Endodermal cell (in vitro differentiated cells): Measurements from ENCODE around the gene PCBP3. TPM values are rescaled to one million over a fixed set of nuclear protein-coding genes. Genes with fewer than 3 reads are reported as not detected.

Experiments
- DNase-seq: peaks from one replicate; pipeline ENCODE4 v3.0.0-alpha.2; 2017
- H3K27ac ChIP-seq: 2 replicates; pipeline ENCODE4 v1.5.1; 2013; ENCODE audit warnings: mild to moderate bottlenecking, low read depth, low read length, moderate library complexity
- H3K27me3 ChIP-seq: 2 replicates; pipeline ENCODE4 v1.6.1; 2013; ENCODE audit warnings: mild to moderate bottlenecking, low read length, moderate library complexity; ENCODE audit not compliant: insufficient read depth, control insufficient read depth, poor library complexity, severe bottlenecking
- H3K36me3 ChIP-seq: 2 replicates; pipeline ENCODE4 v1.7.0; 2013; ENCODE audit warnings: mild to moderate bottlenecking, low read length, moderate library complexity; ENCODE audit not compliant: control insufficient read depth, insufficient read depth
- H3K4me1 ChIP-seq: one replicate; pipeline ENCODE4 v1.7.0; 2013; ENCODE audit warnings: low read length; ENCODE audit not compliant: control insufficient read depth, insufficient read depth
- H3K4me3 ChIP-seq: 2 replicates; pipeline ENCODE4 v1.5.1; 2013; ENCODE audit warnings: mild to moderate bottlenecking, low read length, moderate library complexity
- H3K9ac ChIP-seq: 2 replicates; pipeline ENCODE4 v1.6.1; 2013; ENCODE audit warnings: mild to moderate bottlenecking, low read length, moderate library complexity; ENCODE audit not compliant: poor library complexity, severe bottlenecking; ENCODE audit errors: extremely low read depth
- H3K9me3 ChIP-seq: 2 replicates; pipeline ENCODE4 v1.6.1; 2013; ENCODE audit warnings: mild to moderate bottlenecking, low read length, moderate library complexity; ENCODE audit not compliant: control insufficient read depth
- H3K27ac Mint-ChIP-seq: 2 replicates; pipeline ENCODE4 v1.8.0; 2020; ENCODE audit warnings: mixed read lengths
- H3K27me3 Mint-ChIP-seq: 2 replicates; pipeline ENCODE4 v1.8.0; 2021; ENCODE audit warnings: mild to moderate bottlenecking, mixed read lengths; ENCODE audit not compliant: insufficient read depth
- H3K36me3 Mint-ChIP-seq: 2 replicates; pipeline ENCODE4 v1.8.0; 2020; ENCODE audit warnings: low read depth, mixed read lengths
- H3K4me1 Mint-ChIP-seq: 2 replicates; pipeline ENCODE4 v1.8.0; 2020; ENCODE audit warnings: mixed read lengths
- H3K4me3 Mint-ChIP-seq: 2 replicates; pipeline ENCODE4 v1.8.0; 2020; ENCODE audit warnings: mild to moderate bottlenecking, moderate library complexity, mixed read lengths
- H3K9me3 Mint-ChIP-seq: 2 replicates; pipeline ENCODE4 v1.8.0; 2020; ENCODE audit warnings: mild to moderate bottlenecking, mixed read lengths
- WGBS, 2 experiments: methylation state at CpG; one replicate each; pipeline versions ENCODE4 v1.1.5 to v1.1.7; 2013; ENCODE audit warnings: missing lambda C conversion rate in 2 of 2, mixed read lengths in 1 of 2; ENCODE audit not compliant: insufficient coverage in 1 of 2, insufficient read length in 1 of 2; 5-methylcytosine and 5-hydroxymethylcytosine counted together
- total RNA-seq, 2 donors: library from RNA; stranded (reverse); fragmentation: NEBNext Ultra II Directional in 1 of 2; extraction: Animal tissue kit (Norgen Biotek cat#: 25700) in 1 of 2; gene quantifications; 2 replicates in 1 of 2; 3 replicates in 1 of 2; pipeline ENCODE4 v1.2.1, GENCODE V29; 2021
- TF ChIP-seq, protein P1 (sequence below): fragments of 200-600 bp; sonication (generic); conservative IDR thresholded peaks from 2 replicates; pipeline ENCODE4 v1.5.0; 2021; ENCODE audit warnings: antibody characterized with exemption, mild to moderate bottlenecking

The PCBP3 gene
- total RNA-seq, 2 donors from 2014 or later: 2.1 to 10.6 TPM

GRCh38 chr21:45713613-45714012, 70.1 kb downstream of the PCBP3 start:
- Histone ChIP-seq H3K4me3 (no peak overlapping the region), H3K4me1 (no peaks in the 10 kb centered on the region), H3K9ac (no peak overlapping the region), H3K36me3 (no peaks in the 10 kb centered on the region), H3K9me3 (no peaks in the 10 kb centered on the region), H3K27me3 (no peaks in the 10 kb centered on the region), H3K27ac (no peak overlapping the region)
- Mint-ChIP-seq H3K9me3 (peaks cover 5% of the 10 kb centered on the region), H3K27ac (no peak overlapping the region), H3K4me3 (no peak overlapping the region), H3K4me1 (no peaks in the 10 kb centered on the region), H3K27me3 (no peaks in the 10 kb centered on the region), H3K36me3 (no peaks in the 10 kb centered on the region)
- TF ChIP-seq, protein P1, sequence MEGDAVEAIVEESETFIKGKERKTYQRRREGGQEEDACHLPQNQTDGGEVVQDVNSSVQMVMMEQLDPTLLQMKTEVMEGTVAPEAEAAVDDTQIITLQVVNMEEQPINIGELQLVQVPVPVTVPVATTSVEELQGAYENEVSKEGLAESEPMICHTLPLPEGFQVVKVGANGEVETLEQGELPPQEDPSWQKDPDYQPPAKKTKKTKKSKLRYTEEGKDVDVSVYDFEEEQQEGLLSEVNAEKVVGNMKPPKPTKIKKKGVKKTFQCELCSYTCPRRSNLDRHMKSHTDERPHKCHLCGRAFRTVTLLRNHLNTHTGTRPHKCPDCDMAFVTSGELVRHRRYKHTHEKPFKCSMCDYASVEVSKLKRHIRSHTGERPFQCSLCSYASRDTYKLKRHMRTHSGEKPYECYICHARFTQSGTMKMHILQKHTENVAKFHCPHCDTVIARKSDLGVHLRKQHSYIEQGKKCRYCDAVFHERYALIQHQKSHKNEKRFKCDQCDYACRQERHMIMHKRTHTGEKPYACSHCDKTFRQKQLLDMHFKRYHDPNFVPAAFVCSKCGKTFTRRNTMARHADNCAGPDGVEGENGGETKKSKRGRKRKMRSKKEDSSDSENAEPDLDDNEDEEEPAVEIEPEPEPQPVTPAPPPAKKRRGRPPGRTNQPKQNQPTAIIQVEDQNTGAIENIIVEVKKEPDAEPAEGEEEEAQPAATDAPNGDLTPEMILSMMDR: no peak
- DNase-seq: no peak
- WGBS, 2 experiments: 92 to 94% methylated on average over 5 to 6 of the region's 6 CpGs

- WGBS, 2 experiments: 94 to 100% methylated on average over 1 of the region's 1 CpG
- Histone ChIP-seq H3K9ac (no peak overlapping the region), H3K36me3 (no peaks in the 10 kb centered on the region), H3K9me3 (no peaks in the 10 kb centered on the region), H3K4me1 (no peaks in the 10 kb centered on the region), H3K27me3 (no peaks in the 10 kb centered on the region), H3K4me3 (no peak overlapping the region), H3K27ac (no peak overlapping the region)
- DNase-seq: no peak
- H3K36me3 Mint-ChIP-seq: no peaks in the 10 kb centered on the region
- H3K4me3 Mint-ChIP-seq: no peak overlapping the region
- no peak overlapping the region for H3K27ac Mint-ChIP-seq
- peaks cover 5% of the 10 kb centered on the region for H3K9me3 Mint-ChIP-seq
- no peaks in the 10 kb centered on the region for H3K4me1 Mint-ChIP-seq
- no peaks in the 10 kb centered on the region for H3K27me3 Mint-ChIP-seq
- TF ChIP-seq, protein P1: no peak
Measured at GRCh38 chr21:45715441-45715840, 71.9 kb downstream of the PCBP3 start.

- Histone ChIP-seq H3K4me1 (no peaks in the 10 kb centered on the region), H3K4me3 (no peak overlapping the region), H3K27ac (no peak overlapping the region), H3K9me3 (no peaks in the 10 kb centered on the region), H3K36me3 (no peaks in the 10 kb centered on the region), H3K9ac (no peak overlapping the region), H3K27me3 (no peaks in the 10 kb centered on the region)
- TF ChIP-seq, protein P1: no peak
- Mint-ChIP-seq H3K4me3 (no peak overlapping the region), H3K36me3 (no peaks in the 10 kb centered on the region), H3K9me3 (no peaks in the 10 kb centered on the region), H3K27ac (no peak overlapping the region), H3K4me1 (no peaks in the 10 kb centered on the region), H3K27me3 (no peaks in the 10 kb centered on the region)
- 94 to 100% methylated on average over 2 to 5 of the region's 5 CpGs for WGBS, 2 experiments
- DNase-seq: no peak
Measured at GRCh38 chr21:45718413-45718812, 74.9 kb downstream of the PCBP3 start.
